GM18526 (cell line): ENCODE measurements around the gene MOGAT1.
A peak's percentile ranks its signal among the peaks of the same experiment; 100 is the strongest.

Source experiments
- POLR2A ChIP-seq: IDR thresholded peaks from 3 replicates; pipeline ENCODE4 v1.6.1; 2011; ENCODE audit not compliant: insufficient read length; ENCODE audit errors: extremely low read depth

Gene MOGAT1

DNA sequence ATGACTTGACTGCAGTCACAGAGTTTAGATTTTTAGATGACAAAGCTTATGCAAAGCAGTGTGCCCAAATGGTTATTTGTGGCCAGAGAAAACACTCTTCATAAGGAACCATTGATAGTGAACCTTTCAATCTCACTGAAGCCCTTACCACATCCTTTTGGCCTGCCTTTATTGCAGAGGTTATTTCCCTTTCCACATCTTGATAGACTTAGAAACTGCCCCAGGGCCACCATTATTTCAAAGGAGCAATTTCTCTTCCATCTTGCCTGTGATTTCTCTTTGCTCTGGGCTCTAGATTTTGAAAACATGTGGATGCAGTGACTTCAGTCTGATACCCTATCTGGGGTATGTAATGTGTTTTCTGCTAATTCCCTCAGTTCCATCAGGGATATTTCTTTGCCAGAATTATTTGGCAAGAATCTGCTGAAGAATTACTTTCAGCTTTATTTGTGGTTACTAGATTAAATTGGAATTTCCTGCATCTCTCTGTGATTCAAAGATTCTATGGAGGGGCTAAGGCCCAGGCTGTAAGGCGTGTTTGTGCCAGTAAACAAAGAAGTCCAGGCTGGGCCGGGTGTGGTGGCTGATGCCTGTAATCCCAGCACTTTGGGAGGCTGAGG is 51.0 kb downstream of the MOGAT1 start:
- no peak for TF ChIP-seq POLR2A

DNA sequence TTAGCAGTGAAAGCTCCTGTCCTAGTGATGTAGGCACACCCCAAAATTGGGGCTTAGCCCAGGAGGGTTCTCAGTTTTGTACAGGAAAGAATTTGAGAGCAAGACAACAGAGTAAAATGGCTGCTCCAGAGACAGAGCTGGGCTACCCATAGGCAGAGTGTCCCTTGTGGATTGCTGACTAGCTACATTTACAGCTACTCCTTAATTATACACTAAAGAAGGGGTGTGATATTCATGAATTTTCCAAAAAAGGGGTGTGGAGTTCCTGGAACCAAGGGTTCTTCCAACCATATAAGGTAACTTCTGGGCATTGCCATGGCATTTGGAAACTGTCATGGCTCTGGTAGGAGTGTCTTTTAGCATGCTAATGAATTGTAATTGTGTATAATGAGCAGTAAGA is 52.8 kb downstream of the MOGAT1 start:
- no peak for TF ChIP-seq POLR2A

DNA sequence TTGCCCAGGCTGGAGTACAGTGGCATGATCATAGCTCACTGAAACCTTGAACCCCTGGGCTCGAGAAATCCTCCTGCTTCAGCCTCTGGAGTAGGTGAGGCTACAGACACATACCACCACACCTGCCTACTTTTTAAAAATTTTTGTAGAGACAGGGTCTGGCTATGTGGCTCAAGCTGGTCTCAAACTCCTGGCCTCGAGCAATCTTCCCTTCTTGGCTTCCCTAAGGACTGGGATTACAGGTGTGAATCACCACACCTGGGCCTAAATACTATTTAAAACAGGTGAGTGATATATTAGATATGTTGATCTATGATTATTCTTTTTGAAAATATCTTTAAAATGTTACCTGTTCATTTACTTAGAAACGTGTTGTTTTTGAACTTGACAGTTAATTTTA is 57.2 kb downstream of the MOGAT1 start:
- TF ChIP-seq POLR2A = no peak

DNA sequence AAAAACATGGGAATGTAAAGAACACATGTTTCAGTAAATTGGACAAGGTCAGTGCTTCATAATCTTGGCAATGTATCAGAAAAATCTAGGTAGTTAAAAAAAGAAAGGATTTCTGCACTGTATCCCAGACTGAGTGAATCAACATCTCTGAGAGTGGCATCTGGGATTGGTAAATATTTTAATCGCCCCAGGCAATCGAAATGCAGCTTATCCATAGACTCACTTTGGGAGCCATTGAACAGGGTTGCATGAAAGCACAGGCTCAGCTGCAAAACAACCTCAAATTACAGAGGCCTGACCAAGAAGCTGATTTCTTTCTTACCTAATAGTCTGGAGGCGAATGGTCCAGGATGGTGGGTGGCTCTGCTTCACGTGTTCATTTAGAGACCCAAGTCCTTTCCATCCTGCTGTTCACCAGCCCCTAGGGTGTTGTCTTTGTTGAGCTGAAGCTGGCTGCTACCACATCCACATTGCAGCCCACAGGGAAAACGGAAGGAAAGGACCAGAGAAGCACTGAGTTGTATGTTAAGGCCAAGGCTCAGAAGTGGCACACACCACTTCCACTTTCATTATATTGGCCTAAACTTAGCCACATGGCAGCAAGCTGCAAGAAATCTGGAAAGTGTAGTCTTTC is 59.0 kb downstream of the MOGAT1 start:
- TF ChIP-seq POLR2A = peak; percentile 42

DNA sequence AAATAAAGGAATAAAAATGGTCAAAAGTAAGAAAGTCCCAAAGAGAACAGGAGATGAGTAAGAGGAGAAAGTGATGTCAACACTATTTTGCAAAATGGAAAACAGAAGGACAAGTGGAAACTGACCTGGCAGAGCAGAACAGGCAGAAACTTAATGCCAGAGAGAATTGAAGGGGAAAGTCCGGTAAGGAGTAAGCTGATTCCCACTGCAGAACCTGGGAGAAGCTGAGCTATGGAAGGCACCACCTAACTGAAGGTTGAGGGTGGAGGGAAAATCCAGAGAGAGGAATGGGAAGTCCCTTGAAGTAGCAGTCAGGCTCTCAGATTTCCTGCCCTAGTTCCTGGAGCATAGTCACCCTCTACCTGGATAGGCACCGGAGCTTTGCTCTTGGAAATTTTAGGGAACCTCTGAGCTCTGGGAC is 59.8 kb downstream of the MOGAT1 start:
- TF ChIP-seq POLR2A = no peak

DNA sequence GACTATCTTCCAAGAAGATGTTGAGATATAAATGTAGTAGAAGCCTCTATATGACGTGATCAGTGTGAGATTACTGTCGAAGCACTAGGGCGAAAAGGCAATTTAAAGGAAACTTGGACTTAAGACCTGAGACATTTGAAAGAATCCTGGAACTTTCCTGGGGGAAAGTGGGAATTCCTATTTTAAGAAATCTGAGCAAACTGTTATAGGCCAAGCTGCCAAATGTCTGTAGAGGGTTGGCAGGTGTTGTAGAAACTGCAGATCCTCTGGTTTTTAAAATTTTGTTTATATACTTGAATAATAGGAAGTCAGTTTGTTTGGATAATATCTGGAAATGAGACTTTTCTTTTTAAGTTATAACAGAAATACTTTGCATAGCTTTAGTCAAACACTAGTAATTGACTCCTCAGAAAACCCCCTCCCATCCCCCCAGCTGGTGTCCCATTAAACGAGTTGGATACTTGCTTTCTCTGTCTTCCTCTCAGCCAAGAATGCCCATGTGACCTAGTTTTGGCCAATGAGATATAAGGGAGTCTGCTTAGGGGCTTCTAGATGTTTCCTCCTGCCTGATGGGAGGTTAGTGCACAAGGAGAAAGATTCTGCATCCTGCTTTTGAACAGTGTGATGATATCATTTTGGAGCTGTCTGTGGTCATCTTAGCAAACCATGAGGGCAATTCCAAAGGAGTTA is 61.2 kb downstream of the MOGAT1 start:
- no peak for TF ChIP-seq POLR2A

DNA sequence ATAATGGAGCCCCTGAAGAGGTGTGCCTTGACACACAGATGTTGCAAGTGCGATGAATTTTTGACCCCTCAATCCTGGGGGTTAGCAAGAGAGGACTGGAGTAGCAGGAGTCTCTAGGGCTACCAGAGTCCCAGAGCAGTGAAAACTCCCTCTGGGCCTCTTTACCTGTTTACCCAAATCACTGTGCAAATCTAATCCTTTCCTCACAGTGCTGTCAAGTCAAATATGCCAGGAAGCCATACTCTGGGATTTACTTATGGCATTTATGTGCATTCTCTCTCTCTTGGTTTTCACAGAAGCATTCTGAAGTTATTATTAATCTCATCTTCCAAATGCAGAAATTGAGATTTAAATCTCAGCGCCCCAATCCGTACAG is 62.0 kb downstream of the MOGAT1 start:
- TF ChIP-seq POLR2A = no peak

DNA sequence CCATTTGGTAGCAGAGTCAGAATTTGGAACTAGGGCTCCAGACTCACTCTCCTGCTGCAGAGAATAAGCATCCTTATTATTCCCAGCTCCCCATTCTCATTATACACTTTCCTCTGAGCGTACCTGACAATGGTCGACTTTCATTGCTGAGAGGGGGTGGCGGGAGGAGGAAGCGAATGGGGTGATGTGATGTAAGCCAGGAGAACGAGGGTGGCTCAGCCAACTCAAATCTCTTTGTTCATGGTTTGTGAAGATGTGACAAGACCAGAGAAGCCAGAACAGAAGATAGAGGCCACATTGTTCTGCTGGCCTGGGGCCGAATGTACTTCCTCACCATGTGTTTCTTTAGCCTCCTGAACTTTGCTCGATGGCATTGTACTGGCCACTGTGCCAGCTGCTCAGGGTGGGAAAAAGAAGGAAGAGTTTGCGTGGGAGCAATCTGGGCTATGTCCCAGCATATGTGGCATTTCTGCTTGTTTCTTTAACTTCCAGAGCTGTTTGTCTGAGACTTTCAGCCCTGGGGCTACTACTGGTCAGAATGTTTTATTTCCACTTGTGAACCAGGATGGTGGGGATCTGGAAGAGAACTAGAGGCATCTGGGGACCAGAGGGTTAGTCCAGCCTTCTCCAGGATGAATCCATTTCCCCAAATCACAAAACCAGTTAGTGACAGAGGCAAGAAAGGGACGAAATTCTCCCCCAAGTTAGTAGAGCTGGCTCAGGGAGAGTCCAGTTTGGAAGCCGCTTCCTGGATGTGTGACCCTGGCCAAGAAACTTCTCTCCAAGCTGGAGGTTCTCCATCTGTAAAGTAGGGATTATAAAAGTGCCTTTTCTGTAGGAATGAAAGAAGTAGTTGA is 62.6 kb downstream of the MOGAT1 start:
- TF ChIP-seq POLR2A = no peak

DNA sequence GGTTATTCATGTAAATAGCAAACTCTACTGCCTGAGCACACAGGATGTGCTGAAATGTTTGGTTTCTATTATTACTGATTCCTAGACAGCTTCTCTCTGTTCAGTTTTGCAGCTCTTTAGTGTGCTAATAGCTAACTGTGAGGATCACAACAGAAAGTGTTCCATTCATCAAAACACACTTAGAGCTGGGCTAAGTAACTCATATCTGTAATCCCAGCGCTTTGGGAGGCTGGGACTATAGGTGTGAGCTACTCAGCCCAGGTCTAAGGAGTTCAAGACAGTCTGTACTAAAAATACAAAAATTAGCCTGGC is 63.2 kb downstream of the MOGAT1 start:
- TF ChIP-seq POLR2A = no peak

DNA sequence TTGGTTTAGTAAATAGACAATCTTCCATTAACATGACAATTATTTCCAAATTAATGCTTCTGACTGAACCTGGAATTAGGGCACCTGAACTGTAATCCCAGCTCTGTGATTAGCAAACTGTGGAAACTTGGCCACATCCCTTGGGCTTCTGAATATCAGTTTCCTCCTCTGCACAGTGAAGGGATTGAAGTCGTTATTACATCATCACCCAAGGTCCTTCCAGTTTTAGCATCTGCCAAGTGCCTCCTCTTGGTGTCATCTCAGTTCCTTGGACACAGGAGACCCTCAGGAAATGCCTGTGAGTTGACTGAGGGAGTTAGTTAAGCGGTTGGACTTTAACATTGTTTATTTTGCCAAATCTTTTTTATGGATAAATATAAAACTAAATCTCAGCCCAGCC is 64.8 kb downstream of the MOGAT1 start:
- TF ChIP-seq POLR2A = no peak

DNA sequence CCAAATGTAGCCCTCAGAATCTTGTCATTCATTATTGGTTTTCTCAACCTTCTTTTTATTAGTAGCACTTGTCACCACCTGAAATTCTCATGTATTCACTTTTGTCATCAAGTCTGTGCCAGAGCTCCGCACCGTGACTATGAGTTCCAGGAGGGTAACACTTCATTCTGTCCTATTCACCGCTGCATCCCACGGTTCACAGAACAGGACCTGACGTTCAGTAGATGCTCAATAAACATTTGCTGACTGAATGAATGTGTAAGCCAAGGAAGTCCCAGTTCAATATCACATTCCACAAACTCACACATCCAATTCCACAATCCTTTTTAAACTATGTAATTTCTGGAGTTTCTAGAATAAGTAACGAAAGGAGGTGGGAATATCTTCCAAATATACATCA is 65.5 kb downstream of the MOGAT1 start:
- TF ChIP-seq POLR2A = no peak

DNA sequence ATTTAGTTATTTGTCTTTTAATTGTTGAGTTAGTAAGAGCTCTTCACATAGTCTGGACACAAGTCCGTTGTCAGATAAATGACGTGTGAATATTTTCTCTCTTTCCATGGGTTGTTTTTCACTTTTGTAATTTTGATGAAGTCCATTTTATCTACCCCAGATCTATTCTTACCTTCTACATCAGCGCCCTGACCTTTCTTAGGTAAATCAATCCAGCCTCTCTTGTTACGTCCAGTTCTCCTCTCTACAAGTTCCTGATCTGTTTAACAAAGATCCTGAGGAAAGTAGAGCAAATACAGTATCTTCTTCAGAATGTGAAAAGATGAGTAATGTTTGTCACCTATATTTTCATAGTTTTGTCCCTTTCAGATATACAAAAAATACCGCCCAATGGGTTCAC is 66.9 kb downstream of the MOGAT1 start:
- no peak for TF ChIP-seq POLR2A

DNA sequence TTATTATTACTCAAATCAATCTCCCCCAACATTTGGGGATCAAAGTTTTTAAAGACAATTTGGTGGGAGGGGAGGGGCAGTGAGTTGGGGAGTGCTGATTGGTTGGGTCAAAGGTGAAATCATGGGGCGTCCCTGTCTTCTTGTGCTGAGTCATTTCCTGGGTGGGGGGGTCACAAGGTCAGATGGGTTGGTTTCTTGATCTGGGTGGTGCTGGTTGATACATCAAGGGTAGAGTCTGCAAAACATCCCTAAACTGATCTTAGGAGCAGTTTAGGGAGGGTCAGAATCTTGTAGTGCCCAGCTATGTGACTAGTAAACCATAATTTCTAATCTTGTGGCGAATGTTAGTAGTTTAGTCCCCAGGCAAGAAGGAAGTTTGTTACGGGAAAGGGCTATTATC is 67.4 kb downstream of the MOGAT1 start:
- TF ChIP-seq POLR2A = no peak

DNA sequence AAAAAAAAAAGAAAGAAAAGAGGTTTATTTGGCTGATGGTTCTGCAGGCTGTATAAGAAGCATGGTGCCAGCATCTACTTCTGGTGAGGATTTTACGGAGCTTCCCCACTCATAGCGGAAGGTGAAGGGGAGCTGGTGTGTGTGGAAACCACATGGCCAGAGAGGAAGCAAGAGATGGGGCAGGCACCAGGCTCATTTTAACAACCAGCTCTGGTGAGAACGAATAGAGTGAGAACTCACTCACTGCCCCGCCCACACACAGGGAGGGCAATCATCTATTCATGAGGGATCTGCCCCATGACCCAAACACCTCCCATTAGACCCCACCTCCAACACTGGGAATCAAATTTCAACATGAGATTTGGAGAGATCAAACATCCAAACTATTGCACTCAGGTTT is 68.5 kb downstream of the MOGAT1 start:
- no peak for TF ChIP-seq POLR2A

DNA sequence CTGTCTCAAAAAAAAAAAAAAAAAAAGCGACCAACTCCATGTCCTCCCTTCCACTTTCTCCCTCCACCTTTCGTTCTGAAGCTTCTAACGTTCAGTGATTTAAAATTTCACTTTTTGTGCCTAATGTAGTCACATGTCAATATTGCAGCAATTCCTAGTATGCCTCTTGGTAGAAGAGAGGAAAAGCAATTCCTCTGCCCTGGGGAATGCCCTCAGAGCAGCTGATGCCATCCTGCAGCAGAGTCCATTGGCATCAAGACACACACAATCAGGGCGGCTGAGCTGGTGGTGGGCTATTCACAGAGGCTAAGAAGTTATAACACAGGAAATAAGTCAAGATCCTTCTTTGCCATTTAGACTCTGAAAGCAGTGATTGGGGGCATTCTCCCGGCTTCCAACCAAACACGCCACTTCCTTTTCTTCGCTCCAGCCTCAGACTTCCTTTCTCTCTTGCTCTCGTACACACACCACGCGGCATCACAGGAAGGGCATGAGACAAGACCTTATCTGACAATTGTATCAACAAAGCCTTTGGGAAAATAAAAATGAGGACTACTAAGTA is 71.9 kb downstream of the MOGAT1 start:
- TF ChIP-seq POLR2A = no peak

DNA sequence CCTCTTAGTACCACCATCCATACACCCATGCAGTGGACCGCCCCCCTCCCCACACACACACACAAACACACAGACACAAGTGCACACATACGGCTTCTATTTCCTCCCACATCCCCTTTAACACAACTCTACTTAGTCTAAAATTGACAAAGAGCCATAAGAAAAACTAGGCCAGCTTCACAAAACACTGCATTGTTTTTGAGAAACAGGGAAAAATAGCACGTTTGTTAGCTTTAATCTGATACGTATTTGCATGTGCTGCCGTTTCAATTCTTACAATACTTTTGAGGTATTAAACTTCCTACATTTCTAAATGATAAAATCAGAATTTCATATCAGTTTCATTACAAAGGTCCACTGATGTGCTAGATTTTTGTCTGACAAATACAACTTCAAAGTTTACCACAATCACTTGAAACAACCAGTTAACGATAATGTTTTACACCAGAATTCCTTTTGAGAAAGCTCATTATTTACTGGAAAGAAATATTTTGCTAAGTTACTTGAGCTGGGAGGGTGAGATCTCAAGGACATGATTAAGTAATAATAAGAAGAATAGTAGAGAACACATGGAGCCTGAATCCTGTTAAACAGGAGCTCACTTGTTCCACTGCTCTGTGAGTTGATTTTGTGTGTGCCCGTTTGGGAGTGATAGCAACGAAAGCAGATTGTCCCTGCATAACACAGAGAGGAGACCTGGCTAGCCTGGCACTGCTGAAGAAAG is 74.5 kb downstream of the MOGAT1 start:
- no peak for TF ChIP-seq POLR2A
